H1 (cell line): Measurements from ENCODE around the gene NEMF. TPM values are rescaled to one million over a fixed set of nuclear protein-coding genes. Genes with fewer than 3 reads are reported as not detected.

ENCODE experiments used
- CTCF ChIA-PET: fragments of 300-600 bp; sonication (Branson Sonifier 250); formaldehyde crosslinking; loops from one replicate; lab custom pipeline; 2021; ENCODE audit not compliant: partially characterized antibody; lab: Charles Lee
- POLR2A ChIA-PET: fragments of 300-600 bp; sonication (Branson Sonifier 250); formaldehyde crosslinking; loops from one replicate; lab custom pipeline; 2021; ENCODE audit warnings: inconsistent platforms; ENCODE audit not compliant: partially characterized antibody; lab: Charles Lee
- DNase-seq, 2 experiments: peaks; one replicate each; pipeline versions ENCODE4 v3.0.0 to v3.0.0-alpha.2; 2010 to 2022; ENCODE audit warnings: low spot score in 2 of 2, low read depth in 1 of 2, mixed read lengths in 1 of 2
- FAIRE-seq: peaks from 2 replicates; lab custom pipeline; 2011; peaks lifted over from hg19 to GRCh38; lab: Jason Lieb, UNC
- H2AFZ ChIP-seq: 2 replicates; pipeline ENCODE4 v1.8.1; 2012; ENCODE audit warnings: low read length, inconsistent platforms
- H2AK5ac ChIP-seq: 2 replicates; pipeline ENCODE4 v1.6.1; 2013; ENCODE audit warnings: low read depth, low read length
- H2BK120ac ChIP-seq: replicated peaks from 2 replicates; pipeline ENCODE3; 2013; ENCODE audit warnings: low read depth, low read length, inconsistent platforms
- H2BK12ac ChIP-seq: 2 replicates; pipeline ENCODE4 v1.6.1; 2013; ENCODE audit warnings: low read depth, low read length
- H2BK15ac ChIP-seq: 2 replicates; pipeline ENCODE4 v1.6.1; 2013; ENCODE audit warnings: low read length
- H2BK20ac ChIP-seq: 2 replicates; pipeline ENCODE4 v1.6.1; 2013; ENCODE audit warnings: low read length
- H2BK5ac ChIP-seq: 2 replicates; pipeline ENCODE4 v1.6.1; 2013; ENCODE audit warnings: low read depth, low read length
- H3K14ac ChIP-seq: 2 replicates; pipeline ENCODE4 v1.6.1; 2013; ENCODE audit warnings: inconsistent platforms; ENCODE audit not compliant: insufficient read length
- H3K18ac ChIP-seq: 2 replicates; pipeline ENCODE4 v1.6.1; 2013; ENCODE audit warnings: low read length; ENCODE audit errors: extremely low read depth
- H3K23ac ChIP-seq: 2 replicates; pipeline ENCODE4 v1.6.1; 2013; ENCODE audit warnings: inconsistent platforms; ENCODE audit not compliant: insufficient read length
- H3K23me2 ChIP-seq: 2 replicates; pipeline ENCODE4 v1.6.1; 2013; ENCODE audit warnings: low read depth, low read length
- H3K27ac ChIP-seq: 2 replicates; pipeline ENCODE4 v1.6.1; 2011; ENCODE audit warnings: low read depth, low read length, inconsistent platforms
- H3K27me3 ChIP-seq, 4 experiments: replicated peaks in 1 of 4; 1 replicate in 1 of 4; 2 replicates in 3 of 4; pipeline versions ENCODE4 v1.6.1 to v1.8.1; 2011 to 2013; ENCODE audit warnings: low read length in 3 of 4, mild to moderate bottlenecking in 3 of 4, inconsistent platforms in 2 of 4, mixed read lengths in 2 of 4, moderate library complexity in 1 of 4; ENCODE audit not compliant: control insufficient read depth in 3 of 4, insufficient read depth in 3 of 4; ENCODE audit errors: extremely low read depth in 1 of 4
- H3K36me3 ChIP-seq, 4 experiments: 2 replicates each; pipeline versions ENCODE4 v1.6.1 to v1.8.1; 2011 to 2013; ENCODE audit warnings: mild to moderate bottlenecking in 4 of 4, low read length in 3 of 4, moderate library complexity in 2 of 4, control low read depth in 1 of 4, inconsistent platforms in 1 of 4; ENCODE audit not compliant: insufficient read depth in 4 of 4, control insufficient read depth in 2 of 4
- H3K4ac ChIP-seq: replicated peaks from 2 replicates; pipeline ENCODE3; 2013; ENCODE audit warnings: low read length, low read depth, mixed read lengths, inconsistent platforms; ENCODE audit not compliant: insufficient read length
- H3K4me1 ChIP-seq, 4 experiments: replicated peaks in 1 of 4; 1 replicate in 1 of 4; 2 replicates in 3 of 4; pipeline versions ENCODE4 v1.6.1 to v1.8.1; 2011 to 2013; ENCODE audit warnings: low read length in 3 of 4, inconsistent platforms in 2 of 4, mixed read lengths in 1 of 4; ENCODE audit not compliant: insufficient read depth in 4 of 4, control insufficient read depth in 3 of 4
- H3K4me2 ChIP-seq, 2 experiments: 2 replicates each; pipeline versions ENCODE4 v1.6.1 to v1.8.1; 2011 to 2013; ENCODE audit warnings: low read depth in 2 of 2, low read length in 2 of 2, control low read depth in 1 of 2, inconsistent platforms in 1 of 2, mild to moderate bottlenecking in 1 of 2; ENCODE audit not compliant: insufficient read depth in 1 of 2
- H3K4me3 ChIP-seq, 4 experiments: fragments of 200-600, 300-600 bp in 1 of 4; sonication (generic), shearing (Covaris generic), sonication (Bioruptor Twin) in 1 of 4; 2 replicates each; pipeline versions ENCODE4 v1.5.1 to v1.8.1; 2011 to 2016; ENCODE audit warnings: low read length in 4 of 4, low read depth in 3 of 4, control low read depth in 2 of 4, inconsistent platforms in 2 of 4, mild to moderate bottlenecking in 2 of 4, mixed read lengths in 1 of 4, moderate library complexity in 1 of 4; ENCODE audit not compliant: insufficient read depth in 2 of 4; ENCODE audit errors: extremely low read depth in 1 of 4
- H3K56ac ChIP-seq: replicated peaks from 2 replicates; pipeline ENCODE3; 2013; ENCODE audit warnings: low read depth, mild to moderate bottlenecking, mixed read lengths, low read length, inconsistent platforms; ENCODE audit not compliant: insufficient read length
- H3K79me1 ChIP-seq: 2 replicates; pipeline ENCODE4 v1.6.1; 2013; ENCODE audit warnings: low read depth, low read length, control low read depth
- H3K79me2 ChIP-seq, 2 experiments: 2 replicates each; pipeline versions ENCODE4 v1.6.1 to v1.8.1; 2012 to 2013; ENCODE audit warnings: low read length in 2 of 2, mild to moderate bottlenecking in 2 of 2, inconsistent platforms in 1 of 2; ENCODE audit not compliant: insufficient read depth in 2 of 2, control insufficient read depth in 1 of 2
- H3K9ac ChIP-seq, 4 experiments: replicated peaks in 1 of 4; 1 replicate in 1 of 4; 2 replicates in 3 of 4; pipeline versions ENCODE4 v1.6.1 to v1.8.1; 2011 to 2013; ENCODE audit warnings: low read depth in 3 of 4, low read length in 3 of 4, control low read depth in 2 of 4, mild to moderate bottlenecking in 2 of 4, moderate library complexity in 2 of 4, inconsistent platforms in 1 of 4; ENCODE audit errors: extremely low read depth in 1 of 4
- H3K9me3 ChIP-seq, 2 experiments: 2 replicates each; pipeline versions ENCODE4 v1.6.1 to v1.8.1; 2012 to 2013; ENCODE audit warnings: mild to moderate bottlenecking in 2 of 2, moderate library complexity in 2 of 2, control low read depth in 1 of 2, inconsistent platforms in 1 of 2, low read depth in 1 of 2, low read length in 1 of 2, mixed read lengths in 1 of 2; ENCODE audit not compliant: insufficient read depth in 2 of 2
- H4K20me1 ChIP-seq, 2 experiments: replicated peaks in 1 of 2; 2 replicates each; pipeline versions ENCODE3 to v1.8.1; 2011 to 2013; ENCODE audit warnings: inconsistent platforms in 2 of 2, low read length in 2 of 2, mild to moderate bottlenecking in 1 of 2; ENCODE audit not compliant: insufficient read depth in 2 of 2, control insufficient read depth in 1 of 2
- H4K5ac ChIP-seq: 2 replicates; pipeline ENCODE4 v1.6.1; 2013; ENCODE audit warnings: low read length, low read depth, mixed read lengths, inconsistent platforms; ENCODE audit not compliant: insufficient read length
- H4K8ac ChIP-seq: 2 replicates; pipeline ENCODE4 v1.8.0; 2013; ENCODE audit warnings: mild to moderate bottlenecking, moderate library complexity, low read length, inconsistent platforms; ENCODE audit not compliant: insufficient read depth; ENCODE audit errors: extremely low read depth
- H4K91ac ChIP-seq: replicated peaks from 2 replicates; pipeline ENCODE3; 2013; ENCODE audit warnings: low read length, mixed read lengths, inconsistent platforms; ENCODE audit not compliant: insufficient read length
- BRCA1 ChIP-seq: IDR thresholded peaks from 2 replicates; pipeline ENCODE4 v1.6.1; 2012; ENCODE audit warnings: low read depth, low read length, improper control_type of control experiment
- FOSL1 ChIP-seq: IDR thresholded peaks from 2 replicates; pipeline ENCODE4 v1.6.1; 2011; ENCODE audit warnings: mild to moderate bottlenecking, low read depth, low read length, moderate library complexity; ENCODE audit not compliant: insufficient read depth
- JUN ChIP-seq: IDR thresholded peaks from 2 replicates; pipeline ENCODE4 v1.6.1; 2011; ENCODE audit warnings: low read depth, mild to moderate bottlenecking, improper control_type of control experiment, low read length
- RBBP5 ChIP-seq: IDR thresholded peaks from 2 replicates; pipeline ENCODE4 v1.7.1; 2012; ENCODE audit warnings: low read depth, mild to moderate bottlenecking, inconsistent platforms, low read length, moderate library complexity, borderline replicate concordance
- TAF7 ChIP-seq: optimal IDR thresholded peaks from 2 replicates; pipeline ENCODE3; 2011; ENCODE audit warnings: low read depth, mild to moderate bottlenecking, inconsistent platforms, low read length, moderate library complexity, borderline replicate concordance
- WGBS, 2 experiments: shearing (Covaris generic) in 1 of 2; methylation state at CpG; one replicate each; pipeline versions ENCODE4 v1.1.6 to v1.1.7; 2013 to 2015; ENCODE audit warnings: low lambda C conversion rate in 2 of 2, mixed read lengths in 2 of 2, inconsistent platforms in 1 of 2, low coverage in 1 of 2, missing lambda C conversion rate in 1 of 2; ENCODE audit not compliant: insufficient replicate concordance in 2 of 2, insufficient coverage in 1 of 2, insufficient read length in 1 of 2; ENCODE audit errors: extremely low coverage in 1 of 2, missing lambda C conversion rate in 1 of 2; 5-methylcytosine and 5-hydroxymethylcytosine counted together
- polyA plus RNA-seq, 7 experiments: library from polyadenylated mRNA; depleted of rRNA in 3 of 7; stranded (reverse) in 5 of 7; unstranded in 2 of 7; fragments of >200 nt in 5 of 7; fragments of 200-250 nt in 2 of 7; gene quantifications; 1 replicate in 5 of 7; 2 replicates in 1 of 7; 4 replicates in 1 of 7; pipeline versions ENCODE4 v1.2.1 to v1.2.3, GENCODE V29; 2011 to 2013; ENCODE audit warnings: missing spikeins in 2 of 7, mixed read lengths in 2 of 7
- total RNA-seq: library from RNA; stranded (reverse); fragmentation: NEBNext Ultra II Directional; extraction: Animal tissue kit (Norgen Biotek cat#: 25700); gene quantifications from 2 replicates; pipeline ENCODE4 v1.2.1, GENCODE V29; 2021

The NEMF gene
- total and polyA plus RNA-seq, 2 of the 8 experiments (the other 6 are each of a cell fraction or from before 2014, with no cell fraction given): 8.3 to 45.5 TPM

DNA sequence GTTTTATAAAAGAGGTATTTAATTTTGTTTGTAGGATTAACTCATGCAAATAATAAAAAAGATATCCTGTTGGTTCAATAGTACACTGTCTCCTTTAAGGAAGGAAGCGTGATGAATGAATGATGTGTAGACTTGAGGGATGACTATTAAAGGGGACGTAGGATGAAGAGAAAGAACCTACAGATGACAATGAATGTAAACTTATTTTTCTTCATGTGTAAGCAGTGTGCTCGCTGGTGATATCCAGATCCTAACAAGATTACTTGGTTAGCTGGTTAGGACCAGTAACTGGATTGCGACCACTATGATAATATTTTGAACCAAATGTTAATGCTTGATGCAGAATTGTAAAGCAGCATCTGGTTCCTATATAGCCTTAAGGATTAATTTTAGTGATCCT, 42.9 kb upstream of the NEMF start:
- Histone ChIP-seq H2AFZ (no peak overlapping the region), H3K23me2 (peaks cover 3% of the 10 kb centered on the region; the same call in 1 of the 2 replicates), H3K4me1 (no peaks in the 10 kb centered on the region; a peak in 2 of 7 replicates), H3K14ac (no peak overlapping the region), H3K36me3 (peaks cover 0 to 17% (median 0%) of the 10 kb centered on the region in 4 experiments; a peak in 1 of 8 replicates), H3K79me1 (no peaks in the 10 kb centered on the region), H4K8ac (no peak overlapping the region), H2BK120ac (no peak overlapping the region), H2BK20ac (no peak overlapping the region), H4K20me1 (peaks cover 8 to 14% of the 10 kb centered on the region in 2 experiments), H2BK15ac (no peak overlapping the region), H3K27ac (no peak overlapping the region), H3K23ac (no peak overlapping the region), H2AK5ac (no peak overlapping the region), H3K9me3 (no peaks in the 10 kb centered on the region), H3K4me3 (peak overlapping the region in 2 of 4 experiments; percentile 13 to 85; a peak in 3 of 8 replicates), H3K79me2 (peaks cover 8 to 49% of the 10 kb centered on the region in 2 experiments), H3K18ac (no peak overlapping the region), H4K91ac (no peak overlapping the region), H4K5ac (no peak overlapping the region), H3K56ac (no peak overlapping the region), H2BK5ac (no peak overlapping the region), H3K27me3 (no peaks in the 10 kb centered on the region), H3K4ac (no peak overlapping the region), H3K9ac (no peak overlapping the region; a peak in 2 of 7 replicates), H3K4me2 (peak overlapping the region; percentile 83 to 89; a peak in 3 of 4 replicates), H2BK12ac (no peak overlapping the region)
- no peak for DNase-seq
- CTCF ChIA-PET: interaction anchor here (0.8 to 1.1 kb wide), 2 partner anchors 16 to 30 kb away, joined by 3 to 5 read pairs; no protein-coding TSS in a partner anchor
- FAIRE-seq: no peak
- POLR2A ChIA-PET: no interaction called here
- no peak for TF ChIP-seq JUN
- no peak for TF ChIP-seq BRCA1
- TF ChIP-seq TAF7: no peak
- no peak for TF ChIP-seq FOSL1
- TF ChIP-seq RBBP5: no peak
- 80% methylated on average over 4 of the region's 4 CpGs; no CpG with 5 or more reads in 1 of the 2 experiments for WGBS, 2 experiments
